ENCODE results near the gene KCNK6. TPM values are rescaled to one million over a fixed set of nuclear protein-coding genes. Genes with fewer than 3 reads are reported as not detected.

KCNK6 gene
- total RNA-seq, 1 donor from 2014 or later, result 22.8 TPM

- Histone ChIP-seq H3K4me1 (peaks cover 11 to 36% of the 10 kb centered on the region in 2 donors), H3K27ac (peak overlapping the region; percentile 91 to 98), H3K9me3 (no peaks in the 10 kb centered on the region), H3K36me3 (peaks cover 0 to 1% of the 10 kb centered on the region in 2 donors), H3K4me3 (peak overlapping the region; percentile 67 to 95), H3K27me3 (no peaks in the 10 kb centered on the region)
- intact Hi-C loops (cut with DNase I), result no loop called here
- TF ChIP-seq, protein P1, sequence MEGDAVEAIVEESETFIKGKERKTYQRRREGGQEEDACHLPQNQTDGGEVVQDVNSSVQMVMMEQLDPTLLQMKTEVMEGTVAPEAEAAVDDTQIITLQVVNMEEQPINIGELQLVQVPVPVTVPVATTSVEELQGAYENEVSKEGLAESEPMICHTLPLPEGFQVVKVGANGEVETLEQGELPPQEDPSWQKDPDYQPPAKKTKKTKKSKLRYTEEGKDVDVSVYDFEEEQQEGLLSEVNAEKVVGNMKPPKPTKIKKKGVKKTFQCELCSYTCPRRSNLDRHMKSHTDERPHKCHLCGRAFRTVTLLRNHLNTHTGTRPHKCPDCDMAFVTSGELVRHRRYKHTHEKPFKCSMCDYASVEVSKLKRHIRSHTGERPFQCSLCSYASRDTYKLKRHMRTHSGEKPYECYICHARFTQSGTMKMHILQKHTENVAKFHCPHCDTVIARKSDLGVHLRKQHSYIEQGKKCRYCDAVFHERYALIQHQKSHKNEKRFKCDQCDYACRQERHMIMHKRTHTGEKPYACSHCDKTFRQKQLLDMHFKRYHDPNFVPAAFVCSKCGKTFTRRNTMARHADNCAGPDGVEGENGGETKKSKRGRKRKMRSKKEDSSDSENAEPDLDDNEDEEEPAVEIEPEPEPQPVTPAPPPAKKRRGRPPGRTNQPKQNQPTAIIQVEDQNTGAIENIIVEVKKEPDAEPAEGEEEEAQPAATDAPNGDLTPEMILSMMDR (IDR thresholded peaks at IDR 0.05), result no peak
- no peak for DNase-seq (ENCODE audit: low spot score in 2 of 2)
Observed at GRCh38 chr19:38318660-38319059, 985 bp upstream of the KCNK6 start.

DNA sequence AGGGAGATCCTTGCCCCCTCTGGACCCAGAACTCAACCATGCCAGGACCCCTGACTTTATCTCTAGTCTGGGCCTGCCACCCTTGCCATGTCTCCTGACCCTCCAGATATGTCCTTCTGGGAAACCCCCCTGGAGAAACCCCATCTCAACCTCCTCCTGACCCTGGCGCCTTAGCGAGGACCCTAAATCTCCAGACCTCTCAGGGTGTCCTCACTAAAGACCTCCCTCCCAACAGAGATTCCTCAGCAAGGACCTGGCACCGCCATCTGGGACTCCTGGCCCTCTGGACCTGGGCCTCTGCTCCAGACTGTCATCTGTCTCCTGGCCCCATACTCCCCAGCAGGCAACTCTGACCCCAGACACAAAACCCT is 1.3 kb downstream of the KCNK6 start:
- H3K27ac ChIP-seq, result peak overlapping the region; percentile 91 to 98
- TF ChIP-seq, protein P1 (IDR thresholded peaks at IDR 0.05), result no peak
- H3K4me3 ChIP-seq, result peak overlapping the region; percentile 67 to 95
- intact Hi-C loops (cut with DNase I), result loop anchor here (2.0 kb wide), 2 partner anchors 54 to 76 kb away; partner anchors contain the start of gene PSMD8
- peaks cover 12 to 30% of the 10 kb centered on the region in 2 donors for H3K4me1 ChIP-seq
- no peaks in the 10 kb centered on the region for H3K9me3 ChIP-seq
- H3K27me3 ChIP-seq, result no peaks in the 10 kb centered on the region
- no peak for DNase-seq (ENCODE audit: low spot score in 2 of 2)
- H3K36me3 ChIP-seq, result peaks cover 10 to 21% of the 10 kb centered on the region in 2 donors

- H3K4me1 ChIP-seq, result peaks cover 12 to 25% of the 10 kb centered on the region in 2 donors
- intact Hi-C loops (cut with DNase I), result loop anchor here (2.0 kb wide), 2 partner anchors 53 to 77 kb away; partner anchors contain the start of gene PSMD8
Observed at GRCh38 chr19:38321646-38322196, 2.1 kb downstream of the KCNK6 start.

DNA sequence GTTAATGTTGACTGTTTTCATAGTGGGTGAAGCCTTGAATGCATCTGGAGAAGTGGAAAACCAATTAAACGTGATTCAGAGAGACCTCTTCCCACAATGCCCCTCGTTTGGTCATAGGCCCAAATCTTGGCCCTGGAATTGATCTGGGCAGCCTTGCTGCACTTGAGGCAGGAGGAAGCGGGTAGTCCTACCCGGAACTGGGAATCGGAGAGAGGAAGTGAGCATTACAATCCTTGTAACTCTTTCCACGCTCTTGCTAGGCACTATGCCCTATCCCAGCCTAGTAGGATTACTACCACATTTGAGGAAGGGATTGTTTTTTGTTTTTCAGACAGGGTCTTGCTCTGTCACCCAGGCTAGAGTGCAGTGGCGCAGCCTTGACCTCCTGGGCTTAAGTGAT is 3.6 kb downstream of the KCNK6 start:
- TF ChIP-seq, protein P1 (IDR thresholded peaks at IDR 0.05), result no peak
- Histone ChIP-seq H3K4me3 (no peak overlapping the region), H3K9me3 (no peaks in the 10 kb centered on the region), H3K27ac (peak overlapping the region in 1 of 2 donors; percentile 2), H3K36me3 (peaks cover 34 to 44% of the 10 kb centered on the region in 2 donors), H3K4me1 (peaks cover 12 to 24% of the 10 kb centered on the region in 2 donors), H3K27me3 (no peaks in the 10 kb centered on the region)
- intact Hi-C loops (cut with DNase I), result no loop called here
- DNase-seq (ENCODE audit: low spot score in 2 of 2), result no peak

More at GRCh38 chr19:38321646-38322196, 2.1 kb downstream of the KCNK6 start:
- H3K27ac ChIP-seq, result peak overlapping the region; percentile 91 to 98
- H3K4me3 ChIP-seq, result peak overlapping the region; percentile 67 to 95
- no peaks in the 10 kb centered on the region for H3K27me3 ChIP-seq
- H3K36me3 ChIP-seq, result peaks cover 18 to 29% of the 10 kb centered on the region in 2 donors
- peak in 1 of 2 donors; percentile 79 for DNase-seq (ENCODE audit: low spot score in 2 of 2)
- H3K9me3 ChIP-seq, result no peaks in the 10 kb centered on the region
- TF ChIP-seq, protein P1 (IDR thresholded peaks at IDR 0.05), result no peak

GRCh38 chr19:38324431-38324830 is 4.8 kb downstream of the KCNK6 start:
- Histone ChIP-seq H3K4me3 (no peak overlapping the region), H3K27me3 (no peaks in the 10 kb centered on the region), H3K27ac (no peak overlapping the region), H3K9me3 (no peaks in the 10 kb centered on the region), H3K36me3 (peaks cover 37 to 51% of the 10 kb centered on the region in 2 donors), H3K4me1 (peaks cover 5 to 12% of the 10 kb centered on the region in 2 donors)
- TF ChIP-seq, protein P1 (IDR thresholded peaks at IDR 0.05), result no peak
- no peak for DNase-seq (ENCODE audit: low spot score in 2 of 2)
- intact Hi-C loops (cut with DNase I), result no loop called here

Data from ascending aorta (tissue), 2 donors.